Measurements from ENCODE around the gene ACAD9.

The ACAD9 gene

DNA sequence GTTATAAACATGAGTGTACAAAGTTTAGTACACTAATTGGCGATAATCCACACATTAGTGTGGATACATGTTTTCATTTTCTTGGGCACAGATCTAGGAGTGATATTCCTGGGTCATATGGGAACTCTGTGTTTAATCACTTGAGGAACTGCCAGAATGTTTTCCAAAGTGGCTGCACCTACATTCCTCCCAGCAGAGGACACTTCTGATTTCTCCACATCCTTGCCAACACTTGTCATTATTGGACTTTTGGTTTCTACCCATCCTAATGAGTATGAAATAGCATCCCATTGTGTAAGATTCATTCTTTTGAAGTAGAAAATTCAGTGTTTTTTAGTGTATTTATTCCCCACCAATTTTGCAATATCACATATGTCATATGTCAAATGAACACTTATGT, 60.8 kb downstream of the ACAD9 start:
- no peak for DNase-seq

DNA sequence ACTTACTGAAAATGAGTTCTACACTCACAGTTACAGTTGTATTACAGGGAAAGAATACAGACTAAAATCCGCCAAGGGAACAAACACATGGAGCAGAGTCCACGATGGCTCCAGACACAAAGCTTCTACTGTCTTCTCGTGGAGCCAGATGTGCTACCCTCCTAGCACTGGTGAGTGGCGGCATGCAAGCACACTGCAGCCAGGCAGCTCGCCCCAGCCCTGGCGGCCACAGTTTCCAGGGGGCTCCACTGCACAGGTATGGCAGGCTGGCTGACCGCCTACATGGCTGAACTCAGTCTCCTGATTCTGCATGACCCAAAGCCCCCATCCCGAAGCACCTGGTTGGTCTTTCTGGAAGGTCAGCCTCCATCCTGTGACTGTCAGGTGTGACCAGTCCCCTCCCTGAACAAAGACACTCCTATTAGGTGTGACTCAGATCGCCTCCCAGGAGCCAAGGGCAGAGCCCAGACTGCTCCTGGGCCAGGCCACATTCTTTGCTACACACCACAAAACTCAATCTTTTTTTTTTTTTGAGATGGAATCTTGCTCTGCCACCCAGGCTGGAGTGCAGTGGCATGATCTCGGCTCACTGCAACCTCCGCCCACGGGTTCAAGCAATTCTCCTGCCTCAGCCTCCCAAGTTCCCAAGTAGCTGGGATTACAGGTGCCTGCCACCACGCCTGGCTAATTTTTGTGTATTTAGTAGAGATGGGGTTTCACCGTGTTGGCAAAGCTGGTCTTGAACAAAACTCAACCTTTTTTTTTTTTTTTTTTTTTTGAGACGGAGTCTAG, 62.9 kb downstream of the ACAD9 start:
- DNase-seq, result no peak

DNA sequence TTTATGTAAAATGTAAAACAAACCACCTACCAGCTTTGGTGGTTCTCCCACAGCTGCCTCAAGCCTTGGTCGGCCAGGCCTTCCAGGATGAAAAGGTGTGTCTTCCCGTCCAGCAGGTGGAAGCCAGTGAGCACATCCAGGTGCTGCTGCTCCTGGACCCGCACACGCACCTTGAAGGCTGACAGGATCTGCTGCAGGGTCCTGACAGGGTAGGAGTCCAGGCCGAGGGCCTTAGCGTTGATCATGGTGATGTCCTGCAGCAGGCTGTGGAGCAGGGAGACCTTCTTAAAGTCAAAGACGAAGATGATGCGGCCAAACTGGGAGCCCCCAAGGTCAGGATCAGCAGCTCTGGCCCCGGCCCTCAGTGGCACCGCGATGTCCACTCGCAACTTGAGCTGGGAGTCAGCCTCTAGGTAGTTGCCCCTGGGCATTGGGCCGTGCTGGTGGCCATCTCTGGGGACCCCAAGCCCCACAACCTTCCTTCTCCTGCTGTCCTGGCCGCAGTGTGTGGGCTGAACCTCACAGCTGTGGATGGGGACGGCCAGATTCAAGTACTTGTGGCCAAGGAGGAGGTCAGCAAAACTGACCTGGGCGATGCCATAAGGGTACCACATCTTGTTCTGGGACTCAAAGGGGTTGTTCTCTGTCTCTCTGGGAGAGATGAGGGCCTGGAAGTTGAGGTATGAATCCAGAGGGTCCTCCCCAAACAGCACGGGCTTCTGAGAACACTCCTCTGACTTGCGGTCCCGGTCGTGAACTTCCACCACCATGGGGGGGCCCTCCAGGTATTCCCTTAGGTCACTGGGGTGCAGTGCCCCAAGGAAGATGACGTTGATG, 65.8 kb downstream of the ACAD9 start:
- DNase-seq, result no peak

DNA sequence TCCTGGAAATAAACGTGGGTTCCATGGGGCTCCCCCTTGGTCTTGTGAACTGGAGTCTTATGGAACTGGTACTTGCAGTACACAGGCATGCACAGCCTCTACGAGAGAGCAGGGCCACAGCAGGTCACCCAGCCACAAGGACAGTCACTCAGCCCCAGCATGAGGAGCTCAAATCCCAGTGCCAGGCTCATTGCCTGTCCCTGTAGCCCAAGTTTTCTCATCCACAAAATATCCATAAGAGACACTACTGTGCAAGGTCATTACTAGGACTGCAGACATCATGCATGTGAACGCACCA, 66.4 kb downstream of the ACAD9 start:
- DNase-seq, result no peak

DNA sequence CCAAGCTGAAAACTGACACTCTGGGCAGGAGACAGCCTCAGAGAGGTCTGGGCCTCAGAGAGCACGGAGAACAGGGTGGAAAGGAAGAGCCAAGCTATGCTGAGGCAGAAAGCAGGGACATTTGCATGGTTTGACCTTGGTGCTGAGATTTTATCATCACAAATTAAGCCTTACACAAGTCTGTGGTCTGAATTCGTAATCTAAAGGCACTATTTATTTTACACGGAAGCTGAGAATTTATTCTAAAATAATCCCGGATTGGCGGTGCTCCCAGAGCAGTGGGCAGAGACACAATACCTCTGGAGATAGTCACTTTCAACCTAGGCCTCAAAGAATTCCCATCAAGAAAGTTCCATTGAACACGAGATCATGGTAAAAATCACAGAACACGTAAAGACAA, 67.0 kb downstream of the ACAD9 start:
- DNase-seq, result no peak

- no peak for DNase-seq
Measured at GRCh38 chr3:128949158-128949557, 69.7 kb downstream of the ACAD9 start.

- peak; percentile 15 for DNase-seq
Measured at GRCh38 chr3:128950223-128950938, 71.0 kb downstream of the ACAD9 start.

GRCh38 chr3:128956440-128956839, 77.0 kb downstream of the ACAD9 start:
- no peak for DNase-seq
